HTERT RPE-1 (cell line): ENCODE results near the gene EEF1G.
"Not testable (repeated sequence)": the region's sequence is repeated elsewhere in the genome, so short reads cannot be mapped to it uniquely, and the experiment has no call there.

Source experiments
- in situ Hi-C: fragments of 300-500 bp; cut with MboI; formaldehyde crosslinking; loops from 4 replicates; pipeline ENCODE4 v1.14.3; 2020; ENCODE audit warnings: low sequenced_read_pairs

EEF1G gene

DNA sequence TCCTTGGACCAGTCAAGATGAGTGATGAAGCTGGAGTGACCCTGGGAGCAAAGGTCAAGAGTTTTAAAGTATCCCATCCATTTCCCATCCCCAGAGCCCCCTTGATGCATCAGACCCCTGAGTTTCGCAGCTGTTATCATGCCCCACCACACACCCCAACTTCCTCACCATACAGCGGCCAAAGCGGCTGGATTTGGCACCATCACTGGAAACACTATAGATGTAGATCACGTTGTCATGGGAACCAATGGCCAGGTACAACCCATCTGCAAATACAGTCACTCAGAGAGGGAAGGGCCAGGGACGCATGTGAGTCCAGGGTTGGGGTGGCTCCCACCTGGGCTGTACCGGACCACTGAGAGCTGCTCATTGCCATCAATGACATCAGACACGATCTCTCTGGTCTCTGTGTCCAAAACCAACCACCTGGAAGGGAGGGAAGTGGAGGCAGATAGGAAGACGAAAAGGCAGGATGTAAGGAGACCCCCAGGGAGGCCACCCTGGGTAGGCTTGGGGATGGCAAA is 30.1 kb upstream of the EEF1G start:
- in situ Hi-C loops = no loop called here

DNA sequence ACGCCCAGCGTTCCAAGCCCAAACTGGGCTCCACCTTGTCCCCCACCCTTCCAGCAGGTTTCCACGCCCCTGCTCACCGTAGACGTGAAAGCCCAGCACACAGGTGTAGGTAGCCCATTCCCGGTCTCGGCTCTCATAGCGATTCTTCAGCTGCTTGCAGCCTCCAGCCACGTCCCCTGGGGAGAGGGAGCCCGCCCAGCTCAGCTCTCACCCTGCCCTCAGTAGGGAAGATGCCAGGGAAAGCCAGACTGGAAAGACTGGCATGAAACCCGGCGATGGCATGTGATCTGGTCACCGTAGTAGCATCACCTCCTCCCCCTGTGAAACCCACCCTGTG is 29.3 kb upstream of the EEF1G start:
- in situ Hi-C loops = no loop called here

DNA sequence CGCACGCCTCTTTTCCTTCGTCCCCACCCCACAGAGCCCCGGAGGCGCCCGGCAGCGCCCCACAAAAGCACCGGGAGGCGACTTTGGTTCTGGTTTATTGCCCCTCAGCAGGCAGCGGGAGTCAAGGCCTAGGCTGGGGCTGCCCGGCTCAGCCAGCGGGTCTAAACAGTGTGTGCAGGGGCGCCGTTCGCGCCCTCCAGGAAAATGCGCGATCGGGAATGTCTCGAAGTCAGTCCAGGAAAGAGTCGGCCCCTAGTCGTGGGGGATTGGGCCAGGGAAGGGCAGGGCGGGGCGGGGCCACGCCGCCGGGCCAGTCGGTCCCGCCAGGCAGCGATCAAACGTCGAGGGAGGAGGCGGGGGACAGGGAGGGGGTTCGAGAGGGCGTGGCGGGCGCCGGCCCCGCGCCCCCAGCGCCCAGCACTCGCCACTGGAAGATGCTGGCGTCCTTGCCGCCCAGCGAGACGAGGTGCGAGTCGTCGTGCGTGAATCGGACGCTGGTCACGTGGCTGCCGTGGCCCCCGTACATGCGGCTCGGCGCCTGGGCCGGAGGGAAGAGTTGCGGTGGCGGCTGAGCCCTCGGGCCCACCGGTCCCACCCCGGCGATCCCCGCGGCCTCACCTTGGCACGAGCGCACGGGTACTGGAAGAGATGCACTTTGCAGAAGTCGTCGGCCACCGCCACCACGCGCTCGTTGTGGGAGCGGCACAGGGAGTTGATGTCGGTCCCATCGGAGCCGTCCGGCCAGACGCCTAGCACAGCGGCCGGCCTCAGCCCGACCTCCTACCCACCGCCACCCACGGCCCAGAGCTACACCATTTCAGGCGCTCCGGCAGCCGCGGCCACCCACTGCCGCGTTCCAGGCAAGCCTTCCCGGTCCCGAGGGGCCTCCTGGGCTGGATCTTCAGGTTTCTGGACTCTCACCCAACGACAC is 28.7 kb upstream of the EEF1G start:
- in situ Hi-C loops = no loop called here

DNA sequence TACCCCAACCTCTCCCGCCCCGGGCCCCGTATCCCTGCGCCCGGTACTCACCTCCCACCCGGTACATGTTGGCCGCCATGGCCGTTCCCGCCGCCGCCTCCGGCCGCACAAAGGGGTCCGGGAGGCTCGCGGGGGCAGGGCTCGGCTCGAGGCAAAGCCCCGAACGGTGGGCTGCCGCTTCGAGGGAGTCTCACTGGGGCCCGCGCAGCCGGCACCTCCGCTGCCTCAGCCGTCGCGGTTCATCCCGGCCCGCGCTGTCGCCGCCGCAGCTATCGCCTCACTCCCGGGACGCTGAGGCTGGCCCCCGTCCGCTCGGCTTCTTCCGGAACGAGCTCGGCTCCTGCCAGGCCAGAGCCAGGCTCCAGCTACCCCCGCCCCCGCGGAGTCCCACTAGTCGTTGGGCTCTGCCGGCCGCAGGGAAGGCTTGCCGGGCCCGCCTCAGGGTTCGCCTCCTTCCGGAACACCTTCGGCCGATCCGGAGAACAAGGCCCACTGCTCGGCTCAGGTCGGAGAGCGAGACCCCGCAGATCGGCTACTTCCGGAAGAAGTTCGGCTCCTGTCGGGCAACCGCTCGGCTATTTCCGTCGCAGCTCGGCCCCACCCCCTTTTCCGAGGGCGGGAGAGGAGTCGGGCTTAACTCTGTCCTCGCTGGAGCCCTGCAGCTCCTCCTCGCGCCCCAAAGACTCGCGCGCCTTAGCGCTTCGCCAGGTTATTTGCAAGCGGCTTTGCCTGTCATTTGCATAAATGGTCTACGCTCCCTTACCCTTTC is 27.9 kb upstream of the EEF1G start, which contains the start of gene MTA2:
TSS of gene MTA2 (minus strand) at position 494 of the 769 bp plus-strand sequence. CDS start at position 79, 415 bp downstream.
- in situ Hi-C loops = no loop called here

DNA sequence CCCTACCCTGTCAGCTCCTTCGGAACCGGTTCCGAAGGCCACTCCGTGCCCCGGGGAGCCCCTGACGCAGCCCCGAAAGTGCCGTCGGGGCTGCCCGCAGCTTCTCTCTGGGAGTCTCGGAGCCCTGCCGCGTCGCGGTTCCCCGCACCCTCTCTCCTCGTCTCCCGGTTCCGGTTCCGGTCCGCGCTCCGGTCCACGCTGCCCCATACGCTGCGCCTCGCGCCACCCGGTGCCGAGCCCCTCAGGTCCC is 27.4 kb upstream of the EEF1G start:
- in situ Hi-C loops = no loop called here

DNA sequence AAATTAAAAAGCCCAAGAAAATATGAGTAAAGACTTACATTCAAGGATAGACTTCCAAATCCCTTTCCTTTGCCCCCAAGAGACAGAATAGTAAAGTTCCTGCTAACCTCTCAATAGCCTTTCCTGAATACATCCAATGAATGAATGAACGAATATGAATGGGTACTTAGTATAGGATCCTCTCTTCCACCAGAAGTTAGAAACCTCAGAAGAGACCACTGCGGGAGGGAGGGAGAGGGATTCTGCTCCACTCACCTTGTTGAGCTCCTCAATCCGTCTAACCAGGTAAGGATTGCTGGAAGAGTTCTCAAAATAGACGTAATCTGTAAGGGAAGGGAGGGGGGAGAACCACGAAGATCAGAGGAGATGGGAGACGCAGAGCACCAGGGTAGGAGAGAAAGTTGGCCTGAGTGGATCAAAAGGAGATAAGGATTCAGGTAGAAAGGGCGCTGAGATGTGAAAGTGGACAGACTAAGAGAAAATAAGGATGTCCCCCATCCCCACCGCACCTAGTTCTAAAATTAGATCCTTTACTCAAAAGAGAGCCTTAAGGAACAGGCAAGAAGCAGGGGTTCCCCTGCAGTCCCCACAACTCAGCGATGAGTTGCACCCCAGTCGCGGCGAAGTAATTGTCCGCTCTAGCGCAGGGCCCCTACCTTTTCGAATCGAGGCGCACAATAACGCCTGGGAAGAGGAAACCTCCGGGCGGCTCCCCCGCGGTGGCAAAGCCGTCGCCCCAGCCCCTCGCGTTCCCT is 26.9 kb upstream of the EEF1G start:
- in situ Hi-C loops = no loop called here

DNA sequence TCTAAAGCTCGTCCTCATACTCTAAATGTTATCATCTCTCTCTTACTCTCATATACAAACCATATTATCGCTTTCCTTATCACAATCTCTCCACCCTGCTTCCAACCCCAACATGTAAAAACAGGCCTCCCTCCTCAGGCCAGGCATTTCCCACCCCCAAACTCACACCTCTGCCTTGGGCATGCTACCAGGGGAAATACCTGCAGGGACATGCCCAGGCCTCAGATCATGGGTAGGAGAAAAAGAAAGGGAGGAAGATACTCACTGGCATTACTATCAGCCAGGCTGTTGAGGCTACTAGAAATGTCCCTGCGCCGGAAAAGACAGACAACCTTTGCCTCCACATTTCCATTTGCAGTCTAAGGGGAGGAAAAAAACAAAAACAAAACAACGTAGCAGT is 26.2 kb upstream of the EEF1G start:
- in situ Hi-C loops = no loop called here

DNA sequence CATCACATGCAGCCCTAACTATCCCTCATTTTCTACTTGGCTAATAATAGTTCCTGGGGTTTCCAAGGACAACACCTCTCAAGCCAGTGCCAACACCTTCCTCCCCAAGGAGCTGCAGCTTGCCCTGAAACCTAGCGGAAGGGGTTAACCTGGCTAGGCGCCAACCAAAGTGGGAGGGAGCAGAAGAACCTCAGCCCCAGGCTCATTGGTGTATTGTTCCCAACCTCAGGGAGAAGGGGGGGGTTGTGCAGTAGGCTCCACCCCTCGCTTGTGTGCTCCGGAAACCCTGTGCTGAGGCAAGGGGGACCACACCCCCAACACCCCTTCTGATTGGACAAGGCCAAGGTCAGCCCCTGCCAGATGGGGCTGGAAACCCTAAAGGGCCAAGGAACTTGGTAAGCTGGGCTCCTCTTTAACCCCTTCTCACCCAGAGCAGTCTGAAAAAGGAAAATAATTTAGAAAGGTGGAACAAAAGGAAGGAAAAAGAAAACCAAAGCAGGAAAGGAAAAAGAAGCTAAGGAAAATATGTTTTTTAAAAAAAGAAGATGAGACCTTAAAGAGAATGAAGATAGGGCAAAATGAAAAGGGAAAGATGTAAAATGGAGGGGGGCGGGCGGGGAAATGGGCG is 25.5 kb upstream of the EEF1G start:
- in situ Hi-C loops = no loop called here

DNA sequence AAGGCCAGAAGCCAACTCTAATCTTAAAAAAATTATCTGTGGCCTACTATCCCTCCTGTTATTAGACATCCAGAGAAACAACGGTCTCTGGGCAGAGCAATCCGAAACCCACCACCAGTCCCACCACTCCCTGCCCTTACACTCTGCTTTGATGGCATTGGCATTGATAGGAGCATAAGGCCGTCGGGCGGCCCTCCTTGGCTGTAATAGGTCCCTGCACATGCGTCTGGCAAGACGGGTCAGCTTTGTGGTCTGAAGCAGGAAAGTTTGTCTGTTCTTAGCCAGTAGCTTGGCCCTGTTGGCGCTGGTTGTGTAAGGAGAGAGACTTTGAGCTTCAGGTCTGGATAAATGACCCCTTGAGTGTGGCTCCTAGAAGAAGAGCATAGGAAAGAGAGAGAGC is 21.4 kb upstream of the EEF1G start:
- in situ Hi-C loops = no loop called here

DNA sequence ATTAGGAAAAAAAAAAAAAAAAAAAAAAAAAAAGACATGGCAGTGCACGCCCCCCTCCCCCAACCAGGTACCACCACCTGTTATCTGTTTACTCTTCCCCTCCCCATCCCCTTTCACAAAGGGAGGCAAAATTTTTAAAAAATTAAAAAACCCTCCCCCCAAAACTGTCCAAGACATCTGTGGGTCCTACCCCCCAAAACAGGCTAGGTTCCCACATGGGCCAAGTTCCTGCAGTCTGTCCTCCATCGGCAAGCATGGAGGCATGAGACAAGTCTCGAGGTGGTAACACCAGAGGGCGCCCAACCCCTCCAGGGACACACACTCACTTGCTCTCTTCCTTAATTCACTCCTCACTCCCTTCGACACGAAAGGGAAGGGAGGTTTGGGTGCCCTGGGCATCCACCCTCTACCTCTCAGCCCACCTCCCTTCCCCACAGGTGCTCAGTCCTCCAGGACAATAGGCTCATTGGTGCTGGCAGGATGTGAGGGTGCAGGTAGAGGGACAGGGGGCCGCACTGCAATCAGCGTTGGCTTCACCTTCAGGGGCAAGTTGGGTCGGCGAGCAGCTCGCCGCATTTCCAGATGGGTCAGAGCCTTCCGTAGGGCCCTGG is 19.8 kb upstream of the EEF1G start:
- in situ Hi-C loops = no loop called here

DNA sequence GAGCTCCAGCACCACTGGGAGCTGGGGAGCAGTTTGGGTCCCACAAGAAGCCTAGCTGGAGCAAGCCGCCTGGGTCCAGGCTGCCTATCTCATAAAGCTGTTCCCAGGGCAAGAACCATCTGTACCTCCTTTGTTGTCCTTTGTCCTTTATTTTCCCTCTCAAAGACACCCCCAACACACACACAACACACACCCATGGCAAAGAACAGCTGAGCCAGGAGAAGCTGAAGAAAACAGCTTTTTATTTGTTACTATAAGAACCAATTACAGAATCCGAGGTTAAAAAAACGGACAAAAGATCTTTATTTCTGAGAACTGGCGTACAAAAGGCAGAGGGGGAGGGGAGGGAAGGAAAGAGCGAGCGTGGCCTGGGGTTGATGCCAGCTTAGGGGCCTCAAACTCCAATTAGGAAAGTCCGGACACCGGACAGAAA is 19.3 kb upstream of the EEF1G start:
- in situ Hi-C loops = no loop called here

DNA sequence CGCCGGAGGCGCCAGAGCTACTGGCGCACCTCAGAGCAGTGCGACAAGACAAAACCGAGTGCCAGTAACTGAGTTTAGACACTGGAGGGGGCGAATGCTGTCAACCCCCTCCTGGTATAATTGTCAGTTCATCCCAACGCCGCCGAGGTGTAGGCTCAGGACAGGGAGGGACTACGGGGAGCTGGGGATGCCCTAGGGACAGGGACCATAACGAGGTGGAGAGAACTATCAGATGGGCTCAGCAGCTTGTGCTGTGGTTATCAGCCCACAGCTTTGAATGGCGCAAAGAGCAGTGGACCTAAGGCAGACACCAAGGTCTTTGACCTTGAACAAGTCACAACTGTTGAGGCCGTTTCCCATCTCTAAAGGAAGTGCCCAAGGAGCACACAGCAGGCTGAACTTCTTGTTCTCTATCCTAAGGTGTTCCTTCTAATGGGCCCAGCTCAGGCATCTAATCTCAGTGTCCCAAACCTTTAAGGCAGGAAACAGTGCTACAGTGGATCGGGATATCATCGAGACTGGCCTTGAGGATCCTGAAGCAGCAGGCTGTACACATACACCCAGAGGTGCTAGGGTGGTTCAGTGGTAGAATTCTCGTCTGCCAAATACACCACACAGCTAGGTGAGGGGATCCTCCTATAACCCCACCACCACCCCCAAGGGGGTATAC is 18.6 kb upstream of the EEF1G start:
- in situ Hi-C loops = no loop called here

DNA sequence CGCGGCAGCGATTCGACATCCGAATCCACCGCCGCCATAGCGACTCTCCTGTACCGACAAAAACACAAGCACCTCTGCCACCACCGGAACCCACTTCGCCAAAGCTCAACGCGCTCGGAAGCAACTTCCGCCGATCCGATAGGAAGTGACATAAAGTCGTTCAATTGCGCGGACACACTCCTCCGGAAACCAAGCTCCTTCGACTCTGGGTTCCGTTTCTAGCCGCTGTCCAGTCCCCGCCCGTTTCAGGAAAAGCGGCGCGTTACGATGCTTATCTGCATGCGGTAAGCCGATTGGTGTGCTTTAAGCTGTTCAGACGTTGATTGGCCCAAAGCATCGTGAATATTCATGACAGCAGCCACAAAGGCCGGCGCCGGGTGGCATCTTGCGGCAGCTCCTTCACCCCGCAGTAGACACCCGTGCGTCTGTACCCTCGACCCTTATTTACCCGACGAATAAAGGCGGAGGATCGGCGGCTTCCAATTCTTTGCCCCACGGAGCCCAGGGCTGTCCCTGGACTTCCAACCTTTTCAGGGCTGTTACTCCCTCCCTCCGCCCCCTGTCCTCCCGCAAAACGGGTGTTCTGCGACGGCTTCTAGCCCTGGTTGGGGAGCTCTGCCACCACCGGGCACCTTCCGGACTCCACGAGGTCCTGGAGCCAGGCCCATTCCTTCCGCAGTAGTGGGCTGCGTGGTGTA is 17.9 kb upstream of the EEF1G start, which contains the start of gene TUT1:
TSS of gene TUT1 (minus strand) at position 76 of the 698 bp plus-strand sequence. CDS start at position 38, 38 bp downstream.
- in situ Hi-C loops = no loop called here

DNA sequence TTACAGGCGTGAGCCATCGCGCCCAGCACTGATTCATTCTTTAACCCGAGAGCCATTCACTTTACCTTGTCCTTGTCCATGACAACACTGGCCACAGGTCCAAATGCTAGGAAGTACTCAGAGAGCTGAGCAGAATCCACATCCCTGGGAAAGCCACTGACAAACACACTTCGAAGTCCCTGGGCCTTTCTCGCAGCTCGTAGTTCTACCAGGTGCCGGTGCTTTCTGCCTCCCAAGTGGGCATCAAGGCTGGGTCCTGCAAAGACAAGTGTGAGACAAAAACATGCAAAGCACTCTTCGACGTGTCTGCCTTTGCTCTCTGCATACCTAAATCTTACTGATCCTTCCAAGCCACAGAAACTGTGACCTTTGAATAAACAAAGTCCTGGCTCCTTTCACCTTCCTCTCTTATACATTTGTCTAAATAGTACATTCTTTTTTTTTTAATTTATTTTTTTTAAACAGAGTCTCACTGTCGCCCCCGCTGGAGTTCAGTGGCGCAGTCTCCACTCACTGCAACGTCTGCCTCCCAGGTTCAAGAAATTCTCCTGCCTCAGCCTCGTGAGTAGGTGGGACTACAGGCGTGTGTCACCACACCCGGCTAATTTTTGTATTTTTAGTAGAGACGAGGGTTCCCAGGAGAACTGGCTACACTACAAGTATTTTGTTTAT is 15.4 kb upstream of the EEF1G start:
- in situ Hi-C loops = no loop called here

DNA sequence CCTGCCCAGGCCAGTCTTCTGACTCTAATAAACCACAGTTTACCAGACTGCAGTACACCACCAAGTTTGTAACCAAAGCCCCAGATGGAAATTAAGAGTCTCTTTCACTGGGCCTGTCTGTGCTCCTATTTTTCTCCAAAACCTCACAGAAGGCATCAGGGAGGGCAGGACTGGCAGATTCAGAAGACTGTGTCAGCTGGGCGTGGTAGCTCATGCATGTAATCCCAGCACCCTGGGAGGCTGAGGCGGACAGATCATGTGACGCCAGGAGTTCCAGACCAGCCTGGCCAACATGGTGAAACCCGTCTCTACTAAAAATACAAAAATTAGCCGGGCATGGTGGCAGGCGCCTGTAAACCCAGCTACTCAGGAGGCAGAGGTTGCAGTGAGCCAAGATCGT is 11.7 kb upstream of the EEF1G start:
- in situ Hi-C loops = not testable (repeated sequence)

DNA sequence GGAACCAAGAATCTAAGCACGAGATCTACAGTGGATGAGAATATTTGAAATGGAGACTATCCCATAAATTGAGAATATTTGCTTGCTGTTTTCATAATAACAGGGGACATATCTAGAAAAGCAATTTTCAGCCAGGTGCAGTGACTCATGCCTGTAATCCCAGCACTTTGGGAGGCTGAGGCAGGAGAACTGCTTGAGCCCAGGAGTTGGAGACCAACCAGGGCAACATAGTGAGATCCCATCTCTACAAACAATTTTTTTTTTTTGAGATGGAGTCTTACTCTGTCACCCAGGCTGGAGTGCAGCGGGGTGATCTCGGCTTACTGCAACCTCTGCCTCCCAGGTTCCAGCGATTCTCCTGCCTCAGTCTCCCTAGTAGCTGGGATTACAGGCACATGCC is 8.0 kb upstream of the EEF1G start:
- in situ Hi-C loops = not testable (repeated sequence)

DNA sequence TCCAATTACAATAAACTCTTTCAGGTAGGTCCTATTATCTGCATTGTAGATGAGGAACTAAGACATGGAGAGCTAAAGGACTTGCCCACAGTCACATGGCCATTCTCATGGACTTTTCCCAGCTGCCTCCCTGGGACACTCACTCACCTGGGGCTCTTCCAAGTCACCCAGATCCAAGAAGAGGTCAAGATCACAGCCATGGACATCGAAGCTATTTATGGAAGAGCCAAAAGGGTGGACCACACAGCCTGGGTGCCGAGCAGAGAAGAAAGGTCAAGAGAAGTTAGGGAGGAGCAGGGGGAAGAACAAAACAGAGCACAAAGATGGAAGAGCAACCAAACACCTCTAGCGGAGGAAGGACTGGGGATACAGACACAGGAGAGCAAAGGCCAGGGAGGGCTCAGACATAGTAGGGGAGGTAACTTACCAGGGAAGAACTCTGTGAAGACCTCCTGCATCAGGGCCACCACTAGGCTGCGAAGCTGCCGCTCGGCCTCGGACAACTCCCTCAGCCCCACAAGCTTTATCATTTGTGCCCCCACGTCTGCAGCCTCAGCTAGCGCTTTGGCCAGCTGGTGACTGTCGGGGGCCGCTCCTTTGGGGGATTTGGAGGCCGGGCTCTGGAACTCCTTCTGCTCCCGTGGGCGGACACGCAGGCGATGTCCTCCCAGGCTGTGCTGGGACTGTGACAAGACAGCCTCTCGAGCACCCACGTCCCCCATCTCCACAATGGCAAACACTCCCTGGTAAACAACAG is 7.4 kb upstream of the EEF1G start:
- in situ Hi-C loops = no loop called here

DNA sequence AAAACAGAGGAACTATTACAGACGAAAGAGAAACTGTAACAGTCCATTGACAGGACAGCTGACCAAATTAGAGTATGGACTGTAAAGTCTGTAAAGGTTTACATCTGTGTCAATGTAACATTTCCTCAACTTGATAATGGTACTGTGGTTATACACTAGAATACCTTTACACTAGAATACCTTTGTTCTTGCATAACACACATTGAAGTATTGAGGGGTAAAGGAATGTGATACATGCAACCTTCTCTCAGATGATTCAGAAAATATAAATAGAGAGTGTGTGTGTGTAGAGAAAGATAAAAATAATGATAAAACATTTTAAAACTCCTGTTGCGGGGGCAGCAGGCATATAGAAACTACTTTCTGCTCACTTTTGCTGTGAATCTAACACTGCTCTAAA is 5.6 kb upstream of the EEF1G start:
- in situ Hi-C loops = no loop called here
